ENCODE data around the gene HECTD1.
"Not testable (repeated sequence)": the region's sequence is repeated elsewhere in the genome, so short reads cannot be mapped to it uniquely, and the experiment has no call there.

The HECTD1 gene

DNA sequence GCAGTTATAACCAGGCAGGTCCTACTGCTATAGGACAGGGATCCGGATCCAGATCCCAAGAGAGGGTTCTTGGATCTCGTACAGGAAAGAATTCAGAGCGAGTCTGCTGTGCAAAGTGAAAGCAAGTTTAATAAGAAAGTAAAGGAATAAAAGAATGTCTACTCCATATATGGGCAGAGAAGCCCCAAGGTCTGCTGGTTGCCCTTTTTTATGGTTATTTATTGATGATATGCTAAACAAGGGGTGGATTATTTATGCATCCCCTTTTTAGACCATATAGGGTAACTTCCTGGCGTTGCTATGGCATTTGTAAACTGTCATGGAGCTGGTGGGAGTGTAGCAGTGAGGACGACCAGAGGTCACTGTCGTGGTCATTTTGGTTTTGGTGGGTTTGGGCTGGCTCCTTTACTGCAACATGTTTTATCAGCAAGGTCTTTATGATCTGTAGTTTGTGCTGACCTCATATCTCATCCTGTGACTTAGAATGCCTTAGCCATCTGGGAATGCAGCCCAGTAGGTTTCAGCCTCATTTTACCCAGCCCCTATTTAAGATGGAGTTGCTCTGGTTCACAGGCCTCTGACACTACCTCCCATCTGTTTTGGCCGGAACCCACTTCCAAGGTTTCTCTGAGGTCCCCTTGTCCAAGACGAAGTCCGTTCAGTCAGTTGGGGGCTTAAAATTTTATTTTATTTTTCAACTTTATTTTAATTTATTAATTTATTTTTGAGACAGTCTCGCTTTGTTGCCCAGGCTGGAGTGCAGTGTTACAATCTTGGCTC lies 34.8 kb upstream of the HECTD1 start:
- H3K27me3 ChIP-seq (ENCODE audit: control insufficient read depth, insufficient read depth, low read length); H3K27ac ChIP-seq (ENCODE audit: low read length); H3K4me3 ChIP-seq (ENCODE audit: low read length); H3K9me3 ChIP-seq (ENCODE audit: control insufficient read depth, insufficient read depth, low read length); DNase-seq (ENCODE audit: low read depth, low spot score); H3K36me3 ChIP-seq (ENCODE audit: control insufficient read depth, insufficient read depth, low read length); H3K4me1 ChIP-seq (ENCODE audit: control insufficient read depth, insufficient read depth, low read length): not testable (repeated sequence)
- WGBS (ENCODE audit: insufficient coverage, insufficient read length): no CpG with 5 or more reads among the region's 10 CpGs

DNA sequence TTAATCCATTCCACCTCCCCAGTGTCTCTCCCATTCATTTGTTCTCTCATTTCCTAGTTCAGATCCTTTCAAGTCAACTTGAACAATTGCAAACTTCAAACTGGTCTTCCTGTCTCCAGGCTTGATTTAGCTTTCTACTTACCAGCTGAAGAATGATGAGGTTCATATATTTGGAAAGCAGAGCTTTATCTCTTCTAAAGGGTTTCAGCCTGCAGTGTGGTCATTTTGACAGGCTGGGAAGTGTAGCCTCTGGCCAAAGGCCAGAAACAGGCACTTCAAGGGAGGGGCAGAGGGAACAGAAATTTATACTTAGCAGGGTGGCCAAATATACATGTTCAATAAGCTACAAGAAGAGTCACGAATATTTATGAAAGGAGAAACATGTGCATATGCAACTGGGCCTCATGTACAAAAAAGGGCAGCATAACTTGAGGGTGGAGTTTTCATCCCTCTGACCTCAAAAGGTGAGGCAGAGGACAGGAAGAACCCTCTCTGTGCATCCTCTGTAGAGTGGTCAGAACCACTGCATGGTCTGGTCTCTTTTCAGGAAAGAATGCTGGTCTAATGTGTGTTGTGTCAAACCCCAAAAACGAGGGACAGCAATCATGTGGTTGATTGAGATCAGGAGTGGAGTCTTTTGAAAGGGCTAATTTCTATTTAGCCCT lies 34.0 kb upstream of the HECTD1 start:
- no peaks in the 10 kb centered on the region for H3K36me3 ChIP-seq (ENCODE audit: control insufficient read depth, insufficient read depth, low read length)
- no peaks in the 10 kb centered on the region for H3K9me3 ChIP-seq (ENCODE audit: control insufficient read depth, insufficient read depth, low read length)
- no peak overlapping the region for H3K27ac ChIP-seq (ENCODE audit: low read length)
- H3K4me1 ChIP-seq (ENCODE audit: control insufficient read depth, insufficient read depth, low read length): no peaks in the 10 kb centered on the region; the same call in 1 of the 2 replicates
- WGBS (ENCODE audit: insufficient coverage, insufficient read length): no CpG with 5 or more reads among the region's 2 CpGs
- no peak overlapping the region for H3K4me3 ChIP-seq (ENCODE audit: low read length)
- H3K27me3 ChIP-seq (ENCODE audit: control insufficient read depth, insufficient read depth, low read length): no peaks in the 10 kb centered on the region
- no peak for DNase-seq (ENCODE audit: low read depth, low spot score)

DNA sequence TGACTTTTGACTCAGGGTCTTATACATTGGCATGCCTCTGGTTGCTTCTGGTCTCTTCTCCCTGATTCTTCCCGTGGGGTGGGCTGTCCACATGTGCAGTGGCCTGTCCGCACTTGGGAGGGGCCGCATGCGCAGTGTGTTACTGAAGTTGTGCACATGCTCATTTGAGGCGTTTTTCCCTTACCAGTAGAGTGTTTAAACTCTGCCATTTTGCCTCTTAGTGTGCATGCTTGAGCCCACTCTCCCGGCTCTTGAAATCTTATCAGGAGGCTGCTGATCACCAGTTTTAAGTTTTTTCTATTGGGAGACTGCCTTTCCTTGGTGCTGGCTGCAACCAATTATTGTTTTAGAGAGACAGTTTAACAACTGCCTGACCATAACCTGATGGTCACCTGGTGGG lies 32.1 kb upstream of the HECTD1 start:
- Histone ChIP-seq H3K27me3 (ENCODE audit: control insufficient read depth, insufficient read depth, low read length) (no peaks in the 10 kb centered on the region), H3K36me3 (ENCODE audit: control insufficient read depth, insufficient read depth, low read length) (no peaks in the 10 kb centered on the region), H3K4me1 (ENCODE audit: control insufficient read depth, insufficient read depth, low read length) (no peaks in the 10 kb centered on the region; the same call in 1 of the 2 replicates), H3K27ac (ENCODE audit: low read length) (no peak overlapping the region), H3K9me3 (ENCODE audit: control insufficient read depth, insufficient read depth, low read length) (no peaks in the 10 kb centered on the region), H3K4me3 (ENCODE audit: low read length) (no peak overlapping the region)
- no CpG with 5 or more reads among the region's 6 CpGs for WGBS (ENCODE audit: insufficient coverage, insufficient read length)
- DNase-seq (ENCODE audit: low read depth, low spot score): no peak

DNA sequence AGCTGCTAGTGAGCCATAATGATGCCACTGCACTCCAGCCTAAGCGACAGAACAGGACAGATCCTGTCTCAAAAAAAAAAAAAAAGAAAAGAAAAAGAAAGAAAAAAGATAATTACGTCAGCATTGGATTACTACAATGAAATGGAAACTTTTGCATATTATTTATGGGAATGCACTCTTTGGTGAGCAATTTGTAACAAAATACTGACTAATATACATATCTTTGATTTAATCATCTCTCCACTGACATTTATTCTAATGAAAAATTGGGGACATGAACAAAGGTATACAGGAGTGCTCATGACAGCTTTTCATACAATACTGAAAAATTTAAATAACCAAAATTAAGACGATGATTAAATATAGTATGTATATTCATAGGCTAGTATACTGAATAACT lies 27.9 kb upstream of the HECTD1 start:
- no CpG with 5 or more reads among the region's 3 CpGs for WGBS (ENCODE audit: insufficient coverage, insufficient read length)
- no peaks in the 10 kb centered on the region for H3K9me3 ChIP-seq (ENCODE audit: control insufficient read depth, insufficient read depth, low read length)
- H3K27me3 ChIP-seq (ENCODE audit: control insufficient read depth, insufficient read depth, low read length): no peaks in the 10 kb centered on the region
- no peak for DNase-seq (ENCODE audit: low read depth, low spot score)
- no peaks in the 10 kb centered on the region for H3K36me3 ChIP-seq (ENCODE audit: control insufficient read depth, insufficient read depth, low read length)
- no peaks in the 10 kb centered on the region for H3K4me1 ChIP-seq (ENCODE audit: control insufficient read depth, insufficient read depth, low read length)
- no peak overlapping the region for H3K27ac ChIP-seq (ENCODE audit: low read length)
- no peak overlapping the region for H3K4me3 ChIP-seq (ENCODE audit: low read length)

DNA sequence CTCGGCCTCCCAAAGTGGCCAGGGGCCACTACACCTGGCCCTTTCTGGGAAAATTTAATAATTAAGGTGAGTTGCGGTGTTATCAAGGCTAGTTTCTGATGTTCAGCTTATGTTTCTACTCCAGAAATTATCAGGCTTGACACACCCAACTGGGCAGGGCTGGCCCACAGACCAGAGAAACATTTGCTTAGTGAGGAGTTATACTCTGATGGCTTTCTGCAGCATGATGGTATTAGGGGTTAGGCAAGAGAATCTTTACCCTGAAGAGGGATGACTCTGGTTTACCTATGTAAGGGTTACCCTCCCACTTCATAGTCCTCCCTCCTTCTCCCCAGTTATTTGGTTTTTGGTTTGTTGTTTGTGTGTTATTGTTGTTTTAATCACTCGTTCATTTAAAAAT lies 24.5 kb upstream of the HECTD1 start:
- H3K27ac ChIP-seq (ENCODE audit: low read length): no peak overlapping the region
- H3K4me3 ChIP-seq (ENCODE audit: low read length): no peak overlapping the region
- whole genome bisulfite sequencing (ENCODE audit: insufficient coverage, insufficient read length): no CpG with 5 or more reads among the region's 3 CpGs
- no peaks in the 10 kb centered on the region for H3K36me3 ChIP-seq (ENCODE audit: control insufficient read depth, insufficient read depth, low read length)
- no peaks in the 10 kb centered on the region for H3K4me1 ChIP-seq (ENCODE audit: control insufficient read depth, insufficient read depth, low read length)
- DNase-seq (ENCODE audit: low read depth, low spot score): no peak
- H3K9me3 ChIP-seq (ENCODE audit: control insufficient read depth, insufficient read depth, low read length): no peaks in the 10 kb centered on the region
- no peaks in the 10 kb centered on the region for H3K27me3 ChIP-seq (ENCODE audit: control insufficient read depth, insufficient read depth, low read length)

DNA sequence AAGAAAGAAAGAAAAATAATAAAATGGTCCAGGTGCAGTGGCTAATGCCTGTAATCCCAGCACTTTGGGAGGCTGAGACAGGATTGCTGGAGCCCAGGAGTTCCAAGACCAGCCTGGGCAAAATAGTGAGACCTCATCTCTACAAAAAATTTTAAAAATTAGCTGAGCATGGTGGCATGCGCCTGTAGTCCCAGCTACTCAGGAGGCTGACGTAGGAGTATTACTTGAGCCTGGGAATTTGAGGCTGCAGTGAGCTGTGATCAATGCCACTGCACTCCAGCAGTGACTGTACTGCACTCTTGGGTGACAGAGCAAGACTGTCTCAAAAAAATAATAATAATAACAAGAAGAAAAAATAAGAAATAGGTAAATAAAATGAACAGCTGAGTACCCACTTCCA lies 23.7 kb upstream of the HECTD1 start:
- H3K9me3 ChIP-seq (ENCODE audit: control insufficient read depth, insufficient read depth, low read length); H3K36me3 ChIP-seq (ENCODE audit: control insufficient read depth, insufficient read depth, low read length); H3K4me1 ChIP-seq (ENCODE audit: control insufficient read depth, insufficient read depth, low read length); H3K27me3 ChIP-seq (ENCODE audit: control insufficient read depth, insufficient read depth, low read length); H3K27ac ChIP-seq (ENCODE audit: low read length); H3K4me3 ChIP-seq (ENCODE audit: low read length); DNase-seq (ENCODE audit: low read depth, low spot score): not testable (repeated sequence)
- no CpG with 5 or more reads among the region's 2 CpGs for WGBS (ENCODE audit: insufficient coverage, insufficient read length)

- Histone ChIP-seq H3K27me3 (ENCODE audit: control insufficient read depth, insufficient read depth, low read length) (no peaks in the 10 kb centered on the region), H3K4me3 (ENCODE audit: low read length) (no peak overlapping the region), H3K27ac (ENCODE audit: low read length) (no peak overlapping the region), H3K4me1 (ENCODE audit: control insufficient read depth, insufficient read depth, low read length) (no peaks in the 10 kb centered on the region), H3K9me3 (ENCODE audit: control insufficient read depth, insufficient read depth, low read length) (no peaks in the 10 kb centered on the region), H3K36me3 (ENCODE audit: control insufficient read depth, insufficient read depth, low read length) (no peaks in the 10 kb centered on the region)
- no peak for DNase-seq (ENCODE audit: low read depth, low spot score)
- WGBS (ENCODE audit: insufficient coverage, insufficient read length): no CpG with 5 or more reads among the region's 1 CpG
These were observed 23.0 kb upstream of the HECTD1 start for GRCh38 chr14:31230573-31230958.

- Histone ChIP-seq H3K4me3 (ENCODE audit: low read length) (no peak overlapping the region), H3K27ac (ENCODE audit: low read length) (no peak overlapping the region)
- no peak for DNase-seq (ENCODE audit: low read depth, low spot score)
These were observed 22.3 kb upstream of the HECTD1 start for GRCh38 chr14:31229638-31230572.

DNA sequence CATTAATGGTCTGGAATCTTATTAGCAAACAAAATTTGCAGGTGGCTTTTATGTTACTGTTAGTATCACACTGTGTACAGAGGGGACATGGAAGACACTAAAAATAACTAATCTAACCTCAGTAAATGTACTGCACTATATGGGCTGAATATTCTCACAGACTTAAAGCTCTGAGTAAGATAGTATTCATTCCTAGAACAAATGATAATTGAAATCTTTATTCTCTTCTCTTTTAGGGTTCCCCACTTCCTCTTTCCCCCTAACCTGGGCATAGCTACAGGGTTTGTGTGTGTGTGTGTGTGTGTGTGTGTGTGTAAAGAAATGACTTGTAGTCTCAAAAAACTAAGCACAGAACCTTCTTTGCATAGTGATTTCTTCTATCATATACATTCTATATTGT lies 21.4 kb upstream of the HECTD1 start:
- Histone ChIP-seq H3K27me3 (ENCODE audit: control insufficient read depth, insufficient read depth, low read length) (no peaks in the 10 kb centered on the region), H3K9me3 (ENCODE audit: control insufficient read depth, insufficient read depth, low read length) (no peaks in the 10 kb centered on the region), H3K36me3 (ENCODE audit: control insufficient read depth, insufficient read depth, low read length) (no peaks in the 10 kb centered on the region), H3K4me3 (ENCODE audit: low read length) (no peak overlapping the region), H3K27ac (ENCODE audit: low read length) (no peak overlapping the region), H3K4me1 (ENCODE audit: control insufficient read depth, insufficient read depth, low read length) (no peaks in the 10 kb centered on the region)
- no peak for DNase-seq (ENCODE audit: low read depth, low spot score)

More at GRCh38 chr14:31229638-31230572, 22.3 kb upstream of the HECTD1 start:
- no CpG with 5 or more reads among the region's 17 CpGs for WGBS (ENCODE audit: insufficient coverage, insufficient read length)
- Histone ChIP-seq H3K36me3 (ENCODE audit: control insufficient read depth, insufficient read depth, low read length) (no peaks in the 10 kb centered on the region), H3K4me1 (ENCODE audit: control insufficient read depth, insufficient read depth, low read length) (no peaks in the 10 kb centered on the region), H3K9me3 (ENCODE audit: control insufficient read depth, insufficient read depth, low read length) (no peaks in the 10 kb centered on the region), H3K27me3 (ENCODE audit: control insufficient read depth, insufficient read depth, low read length) (no peaks in the 10 kb centered on the region)

DNA sequence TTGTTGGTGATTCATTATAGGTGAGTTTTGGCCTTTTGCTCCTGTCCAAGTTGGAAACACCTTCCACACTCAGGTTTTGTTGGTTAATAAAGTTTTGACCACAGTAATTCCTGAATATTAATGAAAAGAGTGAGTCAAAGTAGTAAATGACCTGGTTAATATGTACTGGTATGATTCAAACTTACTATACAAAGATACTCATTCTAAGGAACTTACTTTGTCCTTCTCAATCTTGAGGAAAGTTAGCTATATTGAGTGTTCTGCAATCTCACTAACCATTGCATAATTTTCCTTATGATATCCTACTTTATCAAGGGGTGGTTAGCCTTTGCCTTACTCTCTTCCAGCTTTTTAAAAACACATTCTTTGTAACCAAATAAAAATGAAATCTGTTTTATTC lies 20.9 kb upstream of the HECTD1 start:
- no peaks in the 10 kb centered on the region for H3K9me3 ChIP-seq (ENCODE audit: control insufficient read depth, insufficient read depth, low read length)
- H3K27me3 ChIP-seq (ENCODE audit: control insufficient read depth, insufficient read depth, low read length): no peaks in the 10 kb centered on the region
- H3K36me3 ChIP-seq (ENCODE audit: control insufficient read depth, insufficient read depth, low read length): no peaks in the 10 kb centered on the region
- no peaks in the 10 kb centered on the region for H3K4me1 ChIP-seq (ENCODE audit: control insufficient read depth, insufficient read depth, low read length)
- no peak overlapping the region for H3K4me3 ChIP-seq (ENCODE audit: low read length)
- H3K27ac ChIP-seq (ENCODE audit: low read length): no peak overlapping the region
- DNase-seq (ENCODE audit: low read depth, low spot score): no peak
